Hepatocyte (in vitro differentiated cells): Measurements from ENCODE around the gene AKAP13.

ENCODE experiments used
- CTCF ChIP-seq: fragments of 200-600 bp; sonication (generic); IDR thresholded peaks from 2 replicates; pipeline ENCODE4 v1.5.1; 2016; ENCODE audit warnings: antibody characterized with exemption, mild to moderate bottlenecking; ENCODE audit not compliant: poor library complexity
- EZH2 ChIP-seq: fragments of 200-600 bp; sonication (generic); IDR thresholded peaks from 2 replicates; pipeline ENCODE4 v1.6.1; 2016; ENCODE audit warnings: antibody characterized with exemption, mild to moderate bottlenecking, borderline replicate concordance
- EZH2phosphoT487 ChIP-seq: fragments of 200-600 bp; sonication (generic); IDR thresholded peaks from one replicate; pipeline ENCODE4 v1.6.1; 2018; ENCODE audit warnings: antibody characterized with exemption, mild to moderate bottlenecking, low read depth, moderate library complexity; ENCODE audit not compliant: unreplicated experiment, severe bottlenecking

- TF ChIP-seq EZH2phosphoT487 (no peak), CTCF (no peak), EZH2 (no peak)
Observed at GRCh38 chr15:85340852-85341251, 39.6 kb upstream of the AKAP13 start.
